HCT116 (cell line): ENCODE measurements around the gene CD58. TPM values are rescaled to one million over a fixed set of nuclear protein-coding genes. Genes with fewer than 3 reads are reported as not detected.

ENCODE experiments used
- ATAC-seq: fragments of 200-7000 bp; cut with Tn5 transposase; 2 replicates; pipeline ENCODE4 v1.9.1; 2020; ENCODE audit warnings: mild to moderate bottlenecking, moderate library complexity
- BruUV-seq: library from RNA; stranded (reverse); fragments of 400-500 nt; replicated peaks from 2 replicates; lab custom pipeline; 2021; lab: Mats Ljungman, UMichigan
- CTCF ChIA-PET: fragments of 300-600 bp; sonication (Branson Sonifier 250); formaldehyde crosslinking; loops from one replicate; lab custom pipeline; 2021; ENCODE audit warnings: antibody characterized with exemption; lab: Charles Lee
- POLR2A ChIA-PET: fragments of 300-600, 350-600 bp; sonication (Branson Sonifier 250); formaldehyde crosslinking; loops from one replicate; lab custom pipeline; 2021; ENCODE audit warnings: antibody characterized with exemption; lab: Charles Lee
- RAD21 ChIA-PET, 2 experiments: fragments of 300-600 bp; sonication (Branson Sonifier 250); formaldehyde crosslinking; loops; one replicate each; lab custom pipeline; 2023; ENCODE audit warnings: low total read pairs in 2 of 2; ENCODE audit not compliant: uncharacterized antibody in 2 of 2, unreplicated experiment in 2 of 2, low non-redundant PET in 1 of 2; lab: Charles Lee
- DNase-seq: peaks from one replicate; pipeline ENCODE4 v3.0.0-alpha.2; 2010; ENCODE audit warnings: low read depth, low spot score
- H2AFZ ChIP-seq: fragments of 200-600 bp; shearing (Covaris generic), sonication (generic); 2 replicates; pipeline ENCODE4 v1.6.1; 2017; ENCODE audit warnings: low read depth, mixed run types, mixed read lengths, antibody characterized with exemption, low read length; ENCODE audit not compliant: poor library complexity, severe bottlenecking
- H3K27ac ChIP-seq: 2 replicates; pipeline ENCODE4 v1.5.1; 2012; ENCODE audit warnings: low read depth, low read length
- H3K27me3 ChIP-seq: fragments of 200-600 bp; sonication (generic); 2 replicates; pipeline ENCODE4 v1.6.1; 2016; ENCODE audit warnings: mixed run types, low read length, mixed read lengths; ENCODE audit not compliant: insufficient read depth
- H3K36me3 ChIP-seq, 2 experiments: fragments of 200-500 bp in 1 of 2; fragments of 200-600 bp in 1 of 2; sonication (Bioruptor generic) in 1 of 2; sonication (generic) in 1 of 2; 2 replicates each; pipeline versions ENCODE4 v1.5.1 to v1.6.1; 2014 to 2016; ENCODE audit warnings: low read length in 2 of 2, inconsistent platforms in 1 of 2, mixed read lengths in 1 of 2, mixed run types in 1 of 2; ENCODE audit not compliant: insufficient read depth in 2 of 2, control insufficient read depth in 1 of 2
- H3K4me1 ChIP-seq, 2 experiments: fragments of 200-600 bp in 1 of 2; sonication (generic) in 1 of 2; 2 replicates each; pipeline versions ENCODE4 v1.5.1 to v1.6.1; 2012 to 2017; ENCODE audit warnings: low read length in 2 of 2, inconsistent platforms in 1 of 2, mild to moderate bottlenecking in 1 of 2, mixed read lengths in 1 of 2, mixed run types in 1 of 2, moderate library complexity in 1 of 2; ENCODE audit not compliant: insufficient read depth in 2 of 2, control insufficient read depth in 1 of 2
- H3K4me2 ChIP-seq: fragments of 200-600 bp; sonication (generic); 2 replicates; pipeline ENCODE4 v1.6.1; 2017; ENCODE audit warnings: mixed run types, low read length, mixed read lengths
- H3K4me3 ChIP-seq, 2 experiments: fragments of 200-600 bp in 1 of 2; sonication (generic) in 1 of 2; replicated peaks in 1 of 2; 2 replicates each; pipeline ENCODE4 v1.5.1; 2011 to 2016; ENCODE audit warnings: low read length in 2 of 2, control low read depth in 1 of 2, low read depth in 1 of 2, mild to moderate bottlenecking in 1 of 2, mixed read lengths in 1 of 2, mixed run types in 1 of 2
- H3K79me2 ChIP-seq: fragments of 200-600 bp; sonication (generic); 2 replicates; pipeline ENCODE4 v1.6.1; 2017; ENCODE audit warnings: mild to moderate bottlenecking, mixed run types, low read length, moderate library complexity, mixed read lengths; ENCODE audit not compliant: insufficient read depth
- H3K9ac ChIP-seq: fragments of 200-600 bp; sonication (generic); 2 replicates; pipeline ENCODE4 v1.6.1; 2016; ENCODE audit warnings: low read length, mixed read lengths
- H3K9me2 ChIP-seq: fragments of 200-600 bp; sonication (generic), shearing (Covaris generic); 2 replicates; pipeline ENCODE4 v1.6.1; 2017; ENCODE audit warnings: mixed run types, mild to moderate bottlenecking, moderate library complexity; ENCODE audit not compliant: insufficient read depth
- H3K9me3 ChIP-seq, 2 experiments: fragments of 200-500 bp in 1 of 2; fragments of 200-600 bp in 1 of 2; sonication (Bioruptor generic) in 1 of 2; sonication (generic) in 1 of 2; 2 replicates each; pipeline ENCODE4 v1.6.1; 2014 to 2017; ENCODE audit warnings: low read length in 2 of 2, mixed read lengths in 2 of 2, inconsistent platforms in 1 of 2, low read depth in 1 of 2, mild to moderate bottlenecking in 1 of 2, mixed run types in 1 of 2, moderate library complexity in 1 of 2; ENCODE audit not compliant: control insufficient read depth in 1 of 2, insufficient read depth in 1 of 2
- H4K20me1 ChIP-seq: fragments of 200-600 bp; sonication (generic), shearing (Covaris generic); 2 replicates; pipeline ENCODE4 v1.6.1; 2017; ENCODE audit warnings: mixed run types, mild to moderate bottlenecking, moderate library complexity; ENCODE audit not compliant: insufficient read depth
- CBX3 ChIP-seq: IDR thresholded peaks from 2 replicates; pipeline ENCODE4 v1.6.1; 2012; ENCODE audit warnings: low read depth
- EZH2 ChIP-seq: fragments of 200-600 bp; sonication (generic); IDR thresholded peaks from 2 replicates; pipeline ENCODE4 v1.6.1; 2017; ENCODE audit warnings: antibody characterized with exemption, mixed run types
- JUND ChIP-seq: IDR thresholded peaks from 2 replicates; pipeline ENCODE4 v1.6.1; 2012
- MAX ChIP-seq: IDR thresholded peaks from 2 replicates; pipeline ENCODE4 v1.6.1; 2012
- REST ChIP-seq: IDR thresholded peaks from 2 replicates; pipeline ENCODE4 v1.6.1; 2012; ENCODE audit warnings: low read depth
- SRF ChIP-seq: IDR thresholded peaks from 2 replicates; pipeline ENCODE4 v1.6.1; 2012; ENCODE audit warnings: low read depth
- ZFX ChIP-seq: fragments of 450-650 bp; IDR thresholded peaks from 2 replicates; pipeline ENCODE4 v1.6.1; 2017
- ZNF274 ChIP-seq: fragments of 200-500 bp; sonication (Bioruptor generic); IDR thresholded peaks from 2 replicates; pipeline ENCODE4 v1.6.1; 2014; ENCODE audit warnings: mild to moderate bottlenecking, low read depth, low read length, inconsistent platforms
- intact Hi-C: fragments of 100-400 bp; cut with micrococcal nuclease; formaldehyde crosslinking; loops from 2 replicates; pipeline ENCODE4 v1.10.0; 2022
- total RNA-seq: library from RNA; stranded (reverse); gene quantifications from one replicate; pipeline ENCODE4 v1.2.1, GENCODE V29; 2021; ENCODE audit not compliant: unreplicated experiment

Gene CD58
- total RNA-seq, 1 experiment from 2014 or later = 18.0 TPM

- intact Hi-C loops = no loop called here
- Histone ChIP-seq H3K36me3 (peaks cover 0 to 13% of the 10 kb centered on the region in 2 experiments; a peak in 1 of 4 replicates), H3K9ac (no peak overlapping the region), H3K9me3 (no peaks in the 10 kb centered on the region), H3K4me3 (no peak overlapping the region), H3K4me2 (no peak overlapping the region), H3K9me2 (no peaks in the 10 kb centered on the region), H4K20me1 (no peaks in the 10 kb centered on the region), H3K4me1 (peaks cover 4 to 21% of the 10 kb centered on the region in 2 experiments; a peak in 3 of 4 replicates), H3K27ac (no peak overlapping the region), H2AFZ (no peak overlapping the region), H3K27me3 (no peaks in the 10 kb centered on the region), H3K79me2 (no peaks in the 10 kb centered on the region)
- ATAC-seq (no peak), DNase-seq (no peak)
- RAD21 ChIA-PET = no interaction called here
- BruUV-seq = no TSS peak
- no peak for TF ChIP-seq ZNF274
- CTCF ChIA-PET = no interaction called here
- POLR2A ChIA-PET = no interaction called here
These were observed 36.6 kb downstream of the CD58 start for GRCh38 chr1:116534014-116534739.

- ChIA-PET RAD21 (no interaction called here), POLR2A (no interaction called here), CTCF (no interaction called here)
- H3K4me2 ChIP-seq = no peak overlapping the region
- no peak for ATAC-seq
- H3K27me3 ChIP-seq = no peaks in the 10 kb centered on the region
- no peaks in the 10 kb centered on the region for H3K9me3 ChIP-seq
- no peaks in the 10 kb centered on the region for H4K20me1 ChIP-seq
- no peak overlapping the region for H2AFZ ChIP-seq
- TF ChIP-seq EZH2 = no peak
- TF ChIP-seq ZFX = no peak
- no peak for TF ChIP-seq JUND
- TF ChIP-seq MAX = no peak
- no peak for TF ChIP-seq SRF
- TF ChIP-seq REST = no peak
- TF ChIP-seq CBX3 = no peak
- H3K27ac ChIP-seq = no peak overlapping the region
- no peak overlapping the region for H3K4me3 ChIP-seq
- H3K9ac ChIP-seq = no peak overlapping the region
- peaks cover 2 to 14% of the 10 kb centered on the region in 2 experiments; a peak in 3 of 4 replicates for H3K4me1 ChIP-seq
- BruUV-seq = no TSS peak
- peaks cover 0 to 9% of the 10 kb centered on the region in 2 experiments; a peak in 1 of 4 replicates for H3K36me3 ChIP-seq
- no peak for DNase-seq
- intact Hi-C loops = no loop called here
- H3K79me2 ChIP-seq = no peaks in the 10 kb centered on the region
- no peaks in the 10 kb centered on the region for H3K9me2 ChIP-seq
These were observed 37.4 kb downstream of the CD58 start for GRCh38 chr1:116533429-116533820.
